ENCODE measurements around the gene AQR.

Gene AQR

GRCh38 chr15:34969340-34970097 lies at the start of gene AQR:
Gene AQR (minus strand): TSS chr15:34969742. CDS start chr15:34969613, 129 bp downstream.
- TF ChIP-seq CTCF (IDR thresholded peaks at IDR 0.05; ENCODE audit: low read depth, low read length), result peak; percentile 75
- peak; percentile 92 for DNase-seq (ENCODE audit: extremely low read depth, low read depth)

GRCh38 chr15:35014241-35014640 lies 44.7 kb upstream of the AQR start:
- no peak for TF ChIP-seq CTCF (IDR thresholded peaks at IDR 0.05; ENCODE audit: low read depth, low read length)

DNA sequence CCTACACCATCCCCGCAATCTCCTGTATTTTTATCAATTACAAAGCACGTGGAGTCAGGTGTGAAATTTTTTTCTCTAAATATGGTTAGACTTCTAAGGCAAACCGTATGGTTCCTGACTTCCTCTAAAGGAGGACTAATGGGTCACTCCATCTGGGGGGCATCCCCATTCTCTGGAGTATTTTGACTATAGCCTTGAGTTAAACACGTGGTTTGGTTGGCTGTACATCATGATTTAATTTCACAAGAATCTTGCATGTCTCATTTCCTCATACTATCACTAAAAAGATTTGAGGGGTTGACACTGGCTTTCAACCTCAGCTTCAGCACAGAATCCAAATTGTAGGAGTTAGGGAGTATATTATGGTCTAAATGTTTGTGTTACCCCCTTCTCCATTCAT lies 43.8 kb upstream of the AQR start:
- DNase-seq (ENCODE audit: extremely low read depth, low read depth), result no peak
- no peak for TF ChIP-seq CTCF (IDR thresholded peaks at IDR 0.05; ENCODE audit: low read depth, low read length)

More at GRCh38 chr15:35014241-35014640, 44.7 kb upstream of the AQR start:
- no peak for DNase-seq (ENCODE audit: extremely low read depth, low read depth)

GRCh38 chr15:35007397-35007796 lies 37.9 kb upstream of the AQR start:
- no peak for TF ChIP-seq CTCF (IDR thresholded peaks at IDR 0.05; ENCODE audit: low read depth, low read length)
- no peak for DNase-seq (ENCODE audit: extremely low read depth, low read depth)

- no peak for DNase-seq (ENCODE audit: extremely low read depth, low read depth)
- no peak for TF ChIP-seq CTCF (IDR thresholded peaks at IDR 0.05; ENCODE audit: low read depth, low read length)
Measured at GRCh38 chr15:35005933-35006332, 36.4 kb upstream of the AQR start.

DNA sequence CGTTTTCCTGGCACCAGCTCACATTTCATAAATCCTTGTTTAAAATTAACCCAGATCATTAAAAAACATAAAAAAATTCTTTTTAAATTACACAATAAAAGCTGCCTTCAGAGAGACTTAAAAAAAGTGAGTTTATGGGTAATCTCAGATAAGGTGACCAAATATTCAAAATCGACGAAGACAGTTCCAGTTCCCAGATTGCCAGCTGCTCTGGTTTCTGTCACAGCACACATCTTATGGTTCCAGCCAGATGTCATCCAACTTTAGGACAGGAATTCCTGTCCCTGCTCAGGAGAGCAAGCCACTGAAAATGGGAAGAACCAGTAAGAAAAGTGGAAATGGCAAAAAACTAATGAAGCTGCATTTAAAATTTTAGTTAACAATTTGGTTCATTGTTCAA lies 34.4 kb upstream of the AQR start:
- no peak for DNase-seq (ENCODE audit: extremely low read depth, low read depth)
- TF ChIP-seq CTCF (IDR thresholded peaks at IDR 0.05; ENCODE audit: low read depth, low read length), result no peak

GRCh38 chr15:35000511-35000910 lies 31.0 kb upstream of the AQR start:
- peak; percentile 56 for DNase-seq (ENCODE audit: extremely low read depth, low read depth)
- TF ChIP-seq CTCF (IDR thresholded peaks at IDR 0.05; ENCODE audit: low read depth, low read length), result no peak

Measured in AG09319 (cell line).